ENCODE results near the gene AKR7A3.
"Not testable (repeated sequence)": the region's sequence is repeated elsewhere in the genome, so short reads cannot be mapped to it uniquely, and the experiment has no call there.

AKR7A3 gene

GRCh38 chr1:19273106-19273843 lies 15.3 kb downstream of the AKR7A3 start:
- no peak overlapping the region for H3K4me3 ChIP-seq (ENCODE audit: low read length)
- TF ChIP-seq CTCF (IDR thresholded peaks at IDR 0.05; ENCODE audit: insufficient read depth, low read depth, low read length, missing control alignments) = no peak

GRCh38 chr1:19272064-19272463 lies 16.5 kb downstream of the AKR7A3 start:
- no peak for DNase-seq (ENCODE audit: low read depth)
- H3K4me3 ChIP-seq (ENCODE audit: low read length) = no peak overlapping the region
- TF ChIP-seq CTCF (IDR thresholded peaks at IDR 0.05; ENCODE audit: insufficient read depth, low read depth, low read length, missing control alignments) = no peak

More at GRCh38 chr1:19273106-19273843, 15.3 kb downstream of the AKR7A3 start:
- no peak for DNase-seq (ENCODE audit: low read depth)

GRCh38 chr1:19270343-19270730 lies 18.2 kb downstream of the AKR7A3 start:
- DNase-seq (ENCODE audit: low read depth); H3K4me3 ChIP-seq (ENCODE audit: low read length): not testable (repeated sequence)

- not testable (repeated sequence) for DNase-seq (ENCODE audit: low read depth); H3K4me3 ChIP-seq (ENCODE audit: low read length)
Observed at GRCh38 chr1:19269427-19270342, 18.9 kb downstream of the AKR7A3 start.

GRCh38 chr1:19268445-19268844 lies 20.1 kb downstream of the AKR7A3 start:
- TF ChIP-seq CTCF (IDR thresholded peaks at IDR 0.05; ENCODE audit: insufficient read depth, low read depth, low read length, missing control alignments) = no peak
- no peak for DNase-seq (ENCODE audit: low read depth)

GRCh38 chr1:19262744-19263143 lies 25.8 kb downstream of the AKR7A3 start:
- no peak for TF ChIP-seq CTCF (IDR thresholded peaks at IDR 0.05; ENCODE audit: insufficient read depth, low read depth, low read length, missing control alignments)
- no peak overlapping the region for H3K4me3 ChIP-seq (ENCODE audit: low read length)
- no peak for DNase-seq (ENCODE audit: low read depth)

More at GRCh38 chr1:19268445-19268844, 20.1 kb downstream of the AKR7A3 start:
- H3K4me3 ChIP-seq (ENCODE audit: low read length) = no peak overlapping the region

GRCh38 chr1:19262047-19262446 lies 26.5 kb downstream of the AKR7A3 start:
- TF ChIP-seq CTCF (IDR thresholded peaks at IDR 0.05; ENCODE audit: insufficient read depth, low read depth, low read length, missing control alignments) = no peak
- DNase-seq (ENCODE audit: low read depth) = no peak
- no peak overlapping the region for H3K4me3 ChIP-seq (ENCODE audit: low read length)
